NCI-H146 treated with DMSO at 0.1 percent for 48 hours (cell line): ENCODE data around the gene VWA1.
"Not testable (repeated sequence)": the region's sequence is repeated elsewhere in the genome, so short reads cannot be mapped to it uniquely, and the experiment has no call there.

Source experiments
- DNase-seq: peaks from one replicate; lab custom pipeline; 2025; ENCODE audit not compliant: unreplicated experiment; lab: John Stamatoyannopoulos, UW

Gene VWA1

DNA sequence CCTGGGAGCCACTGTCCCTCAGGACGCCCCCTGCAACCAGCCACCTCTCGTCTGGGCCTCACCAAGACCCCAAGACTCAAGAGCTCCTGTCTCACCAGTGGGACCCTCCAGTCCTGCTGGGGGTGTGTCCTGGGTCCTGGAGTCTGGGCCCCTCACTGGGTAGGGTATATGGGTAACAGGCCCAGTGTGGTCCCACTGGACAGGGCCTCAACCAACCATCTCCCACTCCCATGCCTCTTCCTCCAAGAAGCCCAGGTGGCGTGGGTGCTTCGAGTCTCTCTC lies 725 bp upstream of the VWA1 start:
- no peak for DNase-seq

DNA sequence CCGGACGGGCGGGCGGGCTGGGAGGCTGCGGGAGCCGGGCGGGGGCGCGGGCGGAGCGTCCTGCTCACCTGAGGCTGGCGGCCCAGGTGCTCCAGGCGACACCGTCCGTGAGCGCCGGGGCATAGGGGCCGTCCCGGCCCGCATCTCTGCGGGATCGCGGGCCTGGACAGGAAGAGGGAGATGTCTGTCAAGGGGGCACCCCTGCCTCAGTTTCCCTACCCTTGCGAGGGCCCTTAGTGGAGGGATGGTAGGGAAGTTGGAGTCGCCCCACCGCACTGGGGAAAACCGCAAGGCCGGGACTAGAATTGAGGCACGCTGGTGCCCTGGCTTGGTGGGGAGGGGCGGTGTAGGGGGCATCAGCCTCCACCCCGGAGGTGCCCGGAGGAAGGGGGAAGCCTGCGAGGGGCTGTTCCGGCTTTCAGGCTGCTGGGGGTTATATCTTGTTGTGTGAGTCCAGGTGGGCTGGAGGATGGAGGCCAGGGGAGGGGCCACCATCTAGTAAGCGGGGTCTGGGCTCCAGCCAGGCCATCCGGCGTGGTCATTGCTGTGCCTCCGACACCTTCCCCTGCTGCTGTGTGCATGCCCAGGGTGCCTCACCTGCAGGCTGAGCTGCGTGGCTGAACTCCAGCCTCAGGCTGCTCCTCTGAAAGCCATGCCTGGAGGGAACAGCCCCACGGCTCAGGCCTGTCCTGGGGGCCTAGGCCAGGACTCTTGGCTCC lies 580 bp downstream of the VWA1 start:
- DNase-seq, result no peak

DNA sequence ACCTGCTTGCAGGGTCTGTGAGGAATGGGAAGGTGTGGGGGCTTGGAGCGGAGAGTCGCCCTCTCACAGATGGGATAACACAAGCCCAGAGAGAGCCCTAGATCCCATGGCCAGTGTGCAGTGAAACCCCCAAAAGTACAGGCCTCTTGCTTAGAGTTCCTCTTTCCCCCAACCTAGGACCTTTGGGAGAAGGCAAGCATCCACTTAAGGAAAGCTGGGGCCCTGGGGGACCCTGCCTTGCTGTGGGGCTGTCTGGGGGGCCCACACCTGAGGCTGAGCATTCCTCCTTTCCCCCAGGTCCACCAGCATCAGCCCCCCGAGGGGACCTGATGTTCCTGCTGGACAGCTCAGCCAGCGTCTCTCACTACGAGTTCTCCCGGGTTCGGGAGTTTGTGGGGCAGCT lies 1.1 kb downstream of the VWA1 start:
- no peak for DNase-seq

DNA sequence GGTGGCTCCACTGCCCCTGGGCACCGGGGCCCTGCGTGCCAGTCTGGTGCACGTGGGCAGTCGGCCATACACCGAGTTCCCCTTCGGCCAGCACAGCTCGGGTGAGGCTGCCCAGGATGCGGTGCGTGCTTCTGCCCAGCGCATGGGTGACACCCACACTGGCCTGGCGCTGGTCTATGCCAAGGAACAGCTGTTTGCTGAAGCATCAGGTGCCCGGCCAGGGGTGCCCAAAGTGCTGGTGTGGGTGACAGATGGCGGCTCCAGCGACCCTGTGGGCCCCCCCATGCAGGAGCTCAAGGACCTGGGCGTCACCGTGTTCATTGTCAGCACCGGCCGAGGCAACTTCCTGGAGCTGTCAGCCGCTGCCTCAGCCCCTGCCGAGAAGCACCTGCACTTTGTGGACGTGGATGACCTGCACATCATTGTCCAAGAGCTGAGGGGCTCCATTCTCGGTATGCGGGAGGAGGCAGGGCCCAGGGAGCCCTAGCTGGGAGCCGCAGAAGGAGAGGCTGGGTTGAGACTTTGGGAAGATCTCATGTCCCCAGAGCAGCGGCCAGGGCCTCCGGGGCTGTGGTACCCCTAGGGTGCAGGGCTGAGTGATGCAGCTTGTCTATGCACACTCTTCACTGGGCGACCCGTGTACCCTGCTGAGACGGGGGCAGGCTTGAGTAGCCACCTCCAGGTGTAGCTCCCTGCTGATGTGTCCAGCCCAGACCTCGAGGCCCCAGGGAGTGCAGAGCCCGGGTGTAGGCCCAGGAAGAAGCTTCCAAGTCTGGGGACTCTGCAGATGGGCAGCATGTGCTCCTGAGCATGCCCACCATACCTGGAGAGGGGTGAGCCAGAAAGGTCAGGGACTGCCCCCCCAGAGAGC lies 1.8 kb downstream of the VWA1 start:
- peak; percentile 3 for DNase-seq

DNA sequence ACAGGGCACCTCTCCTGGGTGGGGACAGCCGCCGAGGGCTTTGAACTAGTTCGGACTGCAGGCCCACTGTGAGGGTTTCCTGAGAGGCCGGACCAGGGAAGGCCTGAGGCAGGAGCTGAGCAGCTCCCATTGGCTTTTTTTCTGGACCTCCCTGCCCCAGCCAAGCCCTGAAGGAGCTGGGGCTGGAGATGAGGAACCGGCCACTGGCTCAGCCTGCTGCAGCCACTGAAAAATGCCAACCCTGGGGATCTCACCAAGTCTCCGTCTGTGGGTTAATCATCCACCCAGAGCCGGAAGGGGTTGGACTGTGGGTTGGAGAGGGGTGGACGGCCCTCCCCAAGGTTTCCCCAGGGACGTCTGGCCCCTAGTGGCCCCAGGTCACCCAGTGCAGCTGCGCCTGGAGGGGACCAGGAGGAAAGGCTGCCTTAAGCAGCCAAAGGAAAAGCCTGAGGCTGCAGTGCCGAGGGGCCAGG lies 2.5 kb downstream of the VWA1 start:
- no peak for DNase-seq

DNA sequence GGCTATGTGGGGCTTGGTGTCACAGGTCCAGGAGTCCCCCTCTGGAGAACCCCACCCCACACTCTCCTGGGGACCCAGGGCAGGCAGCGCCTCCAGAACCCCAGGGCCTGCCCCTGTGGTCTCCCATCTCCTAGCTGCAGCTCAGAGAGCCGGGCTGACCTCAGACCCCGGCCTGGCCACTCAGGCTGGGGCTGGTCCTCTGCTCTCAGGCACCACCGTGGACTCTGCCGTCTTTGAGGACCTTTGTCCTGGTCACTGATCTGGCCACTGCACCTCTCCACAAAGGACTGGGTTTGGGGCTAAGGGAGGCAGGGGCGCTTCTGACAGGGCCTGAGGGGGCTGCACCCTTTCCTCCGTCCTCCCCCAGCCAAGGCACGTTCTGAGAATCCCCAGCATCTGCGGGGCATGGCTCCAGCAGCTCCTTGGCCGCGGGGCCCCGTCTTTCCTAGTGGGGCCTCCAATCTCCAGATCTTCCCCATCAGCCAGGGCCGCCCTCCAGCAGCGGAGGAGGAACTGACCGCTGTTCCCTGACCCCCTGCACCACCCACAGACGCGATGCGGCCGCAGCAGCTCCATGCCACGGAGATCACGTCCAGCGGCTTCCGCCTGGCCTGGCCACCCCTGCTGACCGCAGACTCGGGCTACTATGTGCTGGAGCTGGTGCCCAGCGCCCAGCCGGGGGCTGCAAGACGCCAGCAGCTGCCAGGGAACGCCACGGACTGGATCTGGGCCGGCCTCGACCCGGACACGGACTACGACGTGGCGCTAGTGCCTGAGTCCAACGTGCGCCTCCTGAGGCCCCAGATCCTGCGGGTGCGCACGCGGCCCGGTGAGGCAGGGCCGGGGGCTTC lies 3.3 kb downstream of the VWA1 start:
- no peak for DNase-seq

DNA sequence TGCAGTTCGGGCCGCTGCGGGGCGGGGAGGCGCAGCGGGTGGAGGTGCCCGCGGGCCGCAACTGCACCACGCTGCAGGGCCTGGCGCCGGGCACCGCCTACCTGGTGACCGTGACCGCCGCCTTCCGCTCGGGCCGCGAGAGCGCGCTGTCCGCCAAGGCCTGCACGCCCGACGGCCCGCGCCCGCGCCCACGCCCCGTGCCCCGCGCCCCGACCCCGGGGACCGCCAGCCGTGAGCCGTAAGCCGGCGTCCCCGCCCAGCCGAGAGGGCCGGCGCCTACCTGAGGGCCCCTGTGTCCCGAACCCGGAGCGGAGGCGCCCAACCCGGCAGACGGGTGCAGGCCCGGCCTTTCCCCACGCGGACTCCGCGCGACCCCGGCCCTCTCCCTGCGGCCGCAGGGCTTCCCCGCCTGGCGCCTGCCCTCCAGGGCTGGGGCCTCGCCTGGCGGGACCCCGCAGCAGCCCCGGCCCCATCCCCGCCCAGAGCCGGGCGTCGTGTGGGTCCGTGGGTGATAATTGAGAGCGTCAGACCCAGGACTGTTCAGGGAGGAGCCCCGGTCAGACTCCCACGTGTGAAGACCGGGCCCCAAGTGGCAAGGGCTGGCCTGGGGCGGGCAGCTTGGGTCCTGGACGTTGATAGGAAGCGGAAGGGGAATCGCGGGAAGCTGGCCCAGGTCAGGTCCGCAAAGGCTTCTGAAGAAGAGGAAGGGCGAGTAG lies 4.2 kb downstream of the VWA1 start:
- no peak for DNase-seq

DNA sequence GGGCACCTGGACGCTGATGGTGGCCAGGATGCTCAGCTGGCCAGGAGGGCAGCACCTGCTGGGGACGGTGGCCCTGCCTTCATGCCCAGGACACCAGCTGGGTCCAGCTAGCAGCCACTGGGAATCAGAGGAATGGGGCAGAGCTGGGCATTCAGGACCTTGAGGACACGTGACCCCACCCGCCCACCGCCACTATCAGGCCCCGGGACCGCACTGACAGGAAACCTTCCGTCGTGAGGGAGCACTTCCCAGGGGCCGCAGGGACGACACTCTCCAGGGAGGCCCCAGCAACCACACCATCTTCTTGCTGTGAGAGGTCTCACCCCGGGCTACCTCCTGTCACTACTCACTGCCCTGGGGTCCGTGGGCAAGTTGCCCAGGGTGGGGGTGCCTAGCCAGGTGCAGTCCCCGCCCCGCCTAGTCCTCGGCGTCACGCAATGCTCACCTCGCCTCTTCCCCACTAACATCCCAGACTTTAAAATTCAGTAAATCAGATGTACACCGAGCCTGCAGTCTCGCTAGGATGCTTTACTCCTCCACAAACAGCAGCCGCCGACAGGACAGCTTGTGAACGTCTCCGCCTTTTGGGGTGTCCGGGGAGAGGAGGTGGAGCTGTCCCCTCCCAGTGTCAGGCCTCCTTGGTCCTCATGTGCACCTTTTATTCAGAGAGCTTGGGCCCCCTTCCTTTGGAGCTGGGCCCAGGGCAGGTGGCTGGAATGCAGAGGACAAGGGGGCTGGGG lies 4.9 kb downstream of the VWA1 start:
- no peak for DNase-seq

DNA sequence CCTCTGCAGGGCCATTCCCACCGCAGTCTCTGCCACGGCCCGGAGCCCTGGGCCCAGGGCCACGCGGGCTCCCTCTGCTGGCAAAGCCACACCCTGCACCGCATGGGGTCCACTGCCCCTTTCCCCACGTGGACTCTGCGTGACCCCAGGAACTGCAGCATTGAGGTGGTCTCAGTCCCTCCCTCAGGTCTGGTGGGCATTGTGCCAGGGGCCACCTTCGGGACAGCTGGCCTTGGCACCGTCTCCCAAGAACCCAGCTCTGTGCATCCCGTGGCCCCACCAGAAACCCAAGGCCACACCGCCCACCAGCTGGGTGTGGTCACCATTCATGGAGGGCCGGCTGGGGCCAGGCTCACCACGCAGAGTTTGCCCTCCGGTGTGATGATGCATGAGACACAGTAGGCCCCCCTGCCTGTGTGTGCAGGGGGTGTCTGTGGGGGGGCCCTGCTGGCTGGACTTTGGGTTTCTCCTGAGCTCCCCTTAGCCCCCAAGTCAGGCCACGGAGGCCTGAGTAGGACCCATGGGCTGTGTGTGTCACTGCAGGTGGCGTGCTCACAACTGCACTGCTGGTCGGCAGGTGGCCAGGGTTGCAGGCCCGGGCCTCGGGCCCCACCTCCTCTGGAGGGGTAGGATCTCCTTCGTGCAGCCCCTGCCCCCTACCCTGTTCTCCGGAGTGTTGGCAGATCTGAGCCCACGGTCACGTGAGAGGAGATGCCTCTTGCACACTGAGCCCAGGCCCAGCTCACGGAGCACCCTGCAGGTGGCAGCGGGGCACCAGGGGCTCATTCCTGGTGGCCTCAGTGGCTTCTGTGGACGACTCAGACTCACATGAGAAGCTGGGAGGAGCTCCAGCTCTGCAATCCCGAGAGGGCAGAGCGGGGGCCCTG lies 5.8 kb downstream of the VWA1 start:
- no peak for DNase-seq

DNA sequence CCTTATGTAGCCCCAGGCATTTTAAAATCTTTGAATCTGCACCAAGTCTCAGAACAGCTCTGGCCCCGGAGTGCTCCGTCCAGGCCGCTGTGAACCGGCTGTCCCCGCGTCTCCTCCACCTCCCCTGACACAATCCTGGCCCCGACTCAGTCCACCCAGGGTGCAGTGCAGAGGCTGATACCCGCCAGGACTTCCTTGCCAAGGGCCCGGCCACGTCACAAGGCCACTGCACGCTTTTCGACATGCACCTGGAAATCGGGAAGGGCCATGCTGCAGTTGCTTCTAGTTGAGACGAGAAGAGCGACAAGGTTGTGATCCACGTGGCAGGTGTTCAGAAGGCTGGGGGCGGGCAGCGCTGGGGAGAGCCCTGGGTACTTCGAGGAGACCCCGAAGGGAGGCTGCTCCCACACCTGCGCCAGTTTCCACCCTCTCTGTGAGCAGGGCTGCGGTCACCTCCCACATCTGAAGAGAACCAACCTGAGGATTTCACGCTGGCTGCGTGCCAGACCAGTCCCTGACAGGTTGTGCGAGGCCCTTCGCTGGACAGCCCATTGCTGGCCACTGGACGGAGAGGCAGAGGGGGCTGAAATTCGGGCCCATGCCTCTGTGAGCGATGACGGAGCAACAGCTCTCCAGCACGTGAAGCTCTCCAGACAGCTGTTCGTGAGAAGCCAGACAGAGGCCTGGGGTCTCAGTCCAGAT lies 6.7 kb downstream of the VWA1 start:
- no peak for DNase-seq

DNA sequence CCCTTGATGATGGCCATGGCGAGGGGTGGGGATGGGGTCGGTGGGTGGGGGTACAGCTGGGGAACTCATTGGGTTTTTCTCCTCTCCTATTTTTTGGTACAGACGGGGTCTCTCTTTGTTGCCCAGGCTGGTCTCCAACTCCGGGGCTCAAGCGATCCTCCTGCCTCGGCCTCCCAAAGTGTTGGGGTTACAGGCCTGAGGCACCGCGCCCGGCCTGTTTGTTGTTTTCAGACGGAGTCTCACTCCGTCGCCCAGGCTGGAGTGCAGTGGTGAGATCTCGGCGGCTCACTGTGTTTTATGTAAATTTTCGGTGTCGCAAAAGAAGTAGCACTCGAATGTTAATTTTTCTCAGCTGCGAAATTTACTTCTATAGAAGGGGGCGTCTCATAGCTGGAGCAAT lies 11.1 kb downstream of the VWA1 start:
- DNase-seq, result not testable (repeated sequence)

DNA sequence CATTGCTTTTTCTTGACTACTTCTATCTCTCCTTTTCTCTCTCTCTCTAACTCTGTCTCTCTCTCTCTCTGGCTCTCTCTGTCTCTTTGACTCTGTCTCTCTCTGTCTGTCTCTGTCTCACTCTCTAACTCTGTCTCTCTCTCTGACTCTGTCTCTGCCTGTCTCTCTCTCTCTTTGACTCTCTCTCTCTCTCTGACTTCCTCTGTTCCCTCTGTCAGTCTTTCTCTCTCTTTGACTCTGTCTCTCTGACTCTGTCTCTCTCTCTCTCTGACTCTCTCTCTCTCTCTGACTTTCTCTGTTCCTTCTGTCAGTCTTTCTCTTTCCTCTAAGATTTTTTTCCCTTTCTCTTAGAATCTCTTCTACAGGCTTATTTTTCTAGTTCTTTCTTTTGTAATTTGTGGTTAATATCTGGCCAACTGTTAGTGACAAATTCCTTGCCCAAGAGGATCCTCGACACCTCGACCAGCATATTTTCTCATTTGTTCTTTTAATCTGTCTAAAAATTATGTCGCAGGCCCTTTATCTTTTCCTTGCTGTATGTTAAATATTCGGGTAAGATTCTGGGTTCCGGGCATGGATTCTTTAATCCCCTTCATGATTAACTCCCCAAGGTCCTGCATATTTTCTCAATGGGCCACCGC lies 13.7 kb downstream of the VWA1 start, which contains the start of gene ATAD3C:
Gene ATAD3C (plus strand): TSS at position 591 of the 641 bp plus-strand sequence. CDS start 995 bp downstream, outside the sequence.
- DNase-seq, result no peak

DNA sequence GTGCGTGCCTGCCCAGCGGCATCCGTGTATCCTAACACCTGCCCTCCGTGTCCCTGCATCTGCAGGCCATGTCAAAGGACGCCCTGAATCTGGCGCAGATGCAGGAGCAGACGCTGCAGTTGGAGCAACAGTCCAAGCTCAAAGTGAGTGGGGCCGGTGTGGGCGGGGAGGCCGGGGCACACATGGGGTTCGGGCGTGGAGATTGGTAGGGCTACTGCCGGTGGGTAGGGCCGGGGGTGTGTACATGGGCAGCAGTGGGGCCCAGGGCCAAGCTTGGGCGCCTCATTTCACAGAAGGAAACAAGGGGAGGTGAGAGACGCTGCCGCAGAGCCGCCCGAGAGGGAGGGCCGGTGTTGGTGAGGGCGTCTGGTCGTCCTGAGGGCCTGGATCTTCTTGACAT lies 15.1 kb downstream of the VWA1 start:
- DNase-seq, result not testable (repeated sequence)

DNA sequence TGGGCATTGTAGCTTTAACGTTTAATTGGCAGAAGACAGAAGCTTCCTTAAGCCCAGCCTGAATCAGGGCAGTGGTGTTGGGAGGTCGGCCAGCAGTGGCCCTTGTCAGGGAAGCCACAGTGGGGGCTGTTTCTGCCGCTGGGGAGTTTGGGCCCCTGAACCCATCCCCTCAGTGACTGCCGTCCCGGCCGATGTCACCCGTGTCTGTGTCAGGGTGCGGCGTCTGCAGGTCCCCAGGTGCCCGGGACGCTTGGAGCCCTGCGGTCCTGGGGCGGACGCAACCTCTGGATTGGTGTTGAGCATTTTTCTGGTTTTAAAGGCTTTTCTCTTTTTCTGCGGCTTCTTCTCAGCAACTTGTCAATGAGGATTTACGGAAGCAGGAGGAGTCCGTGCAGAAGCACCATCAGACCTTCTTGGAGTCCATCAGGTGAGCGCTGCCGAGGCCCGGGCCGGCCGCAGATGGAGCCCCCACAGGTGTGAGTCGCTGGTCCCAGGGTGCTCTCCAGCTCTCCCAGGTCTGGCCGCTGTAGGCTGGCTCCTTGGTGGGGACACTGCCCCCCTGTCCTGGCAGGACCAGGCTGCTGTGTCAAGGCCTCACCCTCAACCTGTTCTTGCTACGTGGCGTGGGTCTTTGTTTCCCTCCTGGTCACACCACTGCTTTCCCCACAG lies 16.3 kb downstream of the VWA1 start:
- DNase-seq, result no peak

DNA sequence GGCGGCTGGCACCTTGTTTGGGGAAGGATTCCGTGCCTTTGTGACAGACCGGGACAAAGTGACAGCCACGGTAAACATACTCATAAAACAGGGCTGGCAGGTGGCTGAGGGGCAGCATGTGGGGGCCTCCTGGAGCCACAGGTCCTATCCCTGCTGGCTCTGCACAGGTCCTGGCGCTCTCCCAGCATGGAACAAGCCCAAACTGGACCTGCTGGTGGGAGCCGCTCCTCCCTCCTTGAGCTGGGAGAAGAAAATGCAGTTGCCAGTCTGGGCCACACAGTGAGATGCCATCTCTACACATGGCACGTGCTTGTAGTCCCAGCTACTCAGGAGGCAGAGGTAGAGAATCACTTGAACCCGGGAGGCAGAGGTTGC lies 16.9 kb downstream of the VWA1 start:
- not testable (repeated sequence) for DNase-seq

DNA sequence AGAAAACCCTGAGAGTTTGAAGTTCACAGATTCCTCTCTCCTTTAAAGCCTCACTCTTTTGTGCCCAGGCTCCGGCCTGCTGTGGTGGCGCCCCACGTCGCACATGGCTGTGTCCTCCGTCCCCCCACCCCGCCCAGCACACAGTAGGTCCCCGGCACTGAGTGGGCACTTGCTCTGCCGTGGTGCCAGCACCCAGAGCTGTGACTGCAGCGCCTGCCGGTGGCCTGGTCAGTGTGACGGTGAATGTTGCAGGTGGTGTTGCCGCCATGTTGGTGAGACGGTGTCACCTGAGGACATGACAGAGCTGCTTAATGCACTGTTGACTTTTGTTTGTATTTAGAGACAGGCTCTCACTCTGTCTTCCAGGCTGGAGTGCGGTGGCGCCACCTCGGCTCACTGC lies 17.4 kb downstream of the VWA1 start:
- no peak for DNase-seq

DNA sequence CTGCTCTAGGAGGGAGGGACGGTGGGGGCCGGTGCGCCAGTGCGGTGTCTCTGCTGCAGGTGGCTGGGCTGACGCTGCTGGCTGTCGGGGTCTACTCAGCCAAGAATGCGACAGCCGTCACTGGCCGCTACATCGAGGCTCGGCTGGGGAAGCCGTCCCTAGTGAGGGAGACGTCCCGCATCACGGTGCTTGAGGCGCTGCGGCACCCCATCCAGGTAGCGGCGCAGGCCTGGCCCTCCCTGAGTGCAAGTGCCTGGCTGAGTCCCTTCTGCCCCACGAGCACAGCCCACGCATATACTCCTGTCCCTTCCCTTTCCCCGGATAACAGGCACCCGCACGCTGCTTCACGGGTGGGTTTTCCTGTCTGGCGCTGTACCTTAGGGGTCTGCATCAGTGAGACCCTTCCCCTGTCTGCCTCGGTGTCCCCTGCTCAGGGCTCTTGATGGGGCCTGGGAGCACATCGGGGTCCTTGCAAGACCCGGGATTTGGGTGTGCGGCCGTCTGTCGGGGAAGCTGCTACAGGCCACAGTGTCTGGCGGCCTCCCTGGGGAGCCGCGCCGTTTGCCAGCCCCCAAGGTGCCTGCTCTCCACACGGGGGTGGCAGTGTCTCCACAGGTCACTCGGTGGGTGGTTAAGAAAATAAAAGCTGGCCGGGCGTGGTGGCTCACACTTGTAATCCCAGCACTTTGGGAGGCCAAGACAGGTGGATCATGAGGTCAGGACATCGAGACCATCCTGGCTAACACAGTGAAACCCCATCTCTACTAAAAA lies 19.0 kb downstream of the VWA1 start:
- not testable (repeated sequence) for DNase-seq
